A673 (cell line): ENCODE measurements around the gene GRHL3. TPM values are rescaled to one million over a fixed set of nuclear protein-coding genes. Genes with fewer than 3 reads are reported as not detected.

Experiments
- BruUV-seq: library from RNA; stranded (reverse); fragments of 400-500 nt; replicated peaks from 2 replicates; lab custom pipeline; 2021; lab: Mats Ljungman, UMichigan
- CTCF ChIA-PET: fragments of 300-600 bp; sonication (Branson Sonifier 250); formaldehyde crosslinking; loops from one replicate; lab custom pipeline; 2022; ENCODE audit warnings: antibody characterized with exemption; lab: Charles Lee
- POLR2A ChIA-PET: fragments of 300-600 bp; sonication (Branson Sonifier 250); formaldehyde crosslinking; loops from one replicate; lab custom pipeline; 2022; ENCODE audit warnings: antibody characterized with exemption; ENCODE audit not compliant: low non-redundant PET; lab: Charles Lee
- DNase-seq: peaks from one replicate; pipeline ENCODE4 v3.0.0-alpha.2; 2015; ENCODE audit warnings: low spot score
- H3K27ac ChIP-seq: fragments of 200-600 bp; sonication (generic); 2 replicates; pipeline ENCODE4 v1.5.1; 2016; ENCODE audit warnings: mixed run types, low read depth, mild to moderate bottlenecking, mixed read lengths, antibody characterized with exemption, low read length; ENCODE audit not compliant: poor library complexity, severe bottlenecking
- H3K27me3 ChIP-seq: fragments of 200-600 bp; sonication (generic); replicated peaks from 2 replicates; pipeline ENCODE4 v1.6.1; 2017; ENCODE audit warnings: mixed run types, low read depth, mild to moderate bottlenecking, mixed read lengths, antibody characterized with exemption, low read length; ENCODE audit not compliant: insufficient read depth, poor library complexity
- H3K36me3 ChIP-seq: fragments of 200-600 bp; sonication (generic); 2 replicates; pipeline ENCODE4 v1.6.1; 2016; ENCODE audit warnings: mixed run types, mild to moderate bottlenecking, mixed read lengths, antibody characterized with exemption, low read length; ENCODE audit not compliant: insufficient read depth, poor library complexity, severe bottlenecking
- H3K4me1 ChIP-seq: fragments of 200-600 bp; sonication (generic); 2 replicates; pipeline ENCODE4 v1.6.1; 2017; ENCODE audit warnings: mixed run types, mild to moderate bottlenecking, mixed read lengths, antibody characterized with exemption, low read length; ENCODE audit not compliant: insufficient read depth, poor library complexity, severe bottlenecking
- H3K4me3 ChIP-seq: fragments of 200-600 bp; sonication (generic); 2 replicates; pipeline ENCODE4 v1.5.1; 2016; ENCODE audit warnings: low read depth, mixed run types, mild to moderate bottlenecking, mixed read lengths, low read length; ENCODE audit not compliant: poor library complexity, severe bottlenecking
- H3K9me3 ChIP-seq: fragments of 200-600 bp; sonication (generic); 2 replicates; pipeline ENCODE4 v1.6.1; 2016; ENCODE audit warnings: mixed run types, low read depth, mild to moderate bottlenecking, mixed read lengths, antibody characterized with exemption, low read length; ENCODE audit not compliant: poor library complexity, severe bottlenecking
- CTCF ChIP-seq: fragments of 300-800, 200-600 bp; sonication (generic); conservative IDR thresholded peaks from 2 replicates; pipeline ENCODE4 v1.5.1; 2017; ENCODE audit warnings: low read depth, mild to moderate bottlenecking, antibody characterized with exemption, low read length, moderate library complexity, mixed read lengths
- EZH2 ChIP-seq: fragments of 200-600 bp; sonication (generic); IDR thresholded peaks from 2 replicates; pipeline ENCODE4 v1.6.1; 2017; ENCODE audit warnings: borderline replicate concordance, low read depth, mild to moderate bottlenecking, mixed read lengths, antibody characterized with exemption, low read length; ENCODE audit not compliant: poor library complexity, severe bottlenecking
- intact Hi-C: fragments of 100-400 bp; cut with micrococcal nuclease; formaldehyde crosslinking; loops from one replicate; pipeline ENCODE4 v1.10.0; 2022; ENCODE audit not compliant: unreplicated experiment
- total RNA-seq: library from RNA; stranded (reverse); gene quantifications from 2 replicates; pipeline ENCODE4 v1.2.3, GENCODE V29; 2021

GRHL3 gene
- total RNA-seq, 1 experiment from 2014 or later, result not detected

- CTCF ChIA-PET, result no interaction called here
- no peak overlapping the region for H3K4me3 ChIP-seq
- H3K27ac ChIP-seq, result no peak overlapping the region
- POLR2A ChIA-PET, result no interaction called here
- DNase-seq, result no peak
- no peaks in the 10 kb centered on the region for H3K9me3 ChIP-seq
- peaks cover 14% of the 10 kb centered on the region for H3K4me1 ChIP-seq
- intact Hi-C loops, result no loop called here
- H3K27me3 ChIP-seq, result no peaks in the 10 kb centered on the region
- TF ChIP-seq EZH2, result no peak
- no peak for TF ChIP-seq CTCF
- H3K36me3 ChIP-seq, result no peaks in the 10 kb centered on the region
- no TSS peak for BruUV-seq
Observed at GRCh38 chr1:24369199-24369598, 50.0 kb downstream of the GRHL3 start.

GRCh38 chr1:24369801-24370200 is 50.6 kb downstream of the GRHL3 start:
- CTCF ChIA-PET, result no interaction called here
- H3K27ac ChIP-seq, result no peak overlapping the region
- POLR2A ChIA-PET, result no interaction called here
- no peaks in the 10 kb centered on the region for H3K36me3 ChIP-seq
- no peak for DNase-seq
- no peak overlapping the region for H3K4me3 ChIP-seq
- H3K27me3 ChIP-seq, result no peaks in the 10 kb centered on the region
- TF ChIP-seq CTCF (no peak), EZH2 (no peak)
- H3K4me1 ChIP-seq, result peaks cover 8% of the 10 kb centered on the region
- no peaks in the 10 kb centered on the region for H3K9me3 ChIP-seq
- intact Hi-C loops, result no loop called here
- no TSS peak for BruUV-seq

DNA sequence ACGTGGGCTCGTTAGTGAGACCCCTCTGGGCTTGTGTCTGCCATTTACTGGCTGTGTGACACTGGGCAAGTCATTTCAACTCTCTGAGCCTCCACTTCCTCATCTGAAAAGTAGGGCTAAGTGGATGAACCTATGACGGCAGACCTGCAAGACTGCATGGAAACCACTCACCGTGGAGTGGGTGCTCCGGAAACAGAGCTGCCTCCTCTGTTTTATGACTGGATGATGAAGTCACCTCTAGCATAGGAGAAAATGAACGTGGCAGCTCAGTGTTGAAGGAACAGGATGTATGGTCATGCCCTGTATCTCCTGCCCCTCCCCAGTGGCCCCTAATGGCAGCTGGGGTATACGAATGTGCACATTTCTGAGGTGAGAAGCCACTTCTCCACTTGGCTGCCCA is 53.9 kb downstream of the GRHL3 start:
- peaks cover 3% of the 10 kb centered on the region for H3K4me1 ChIP-seq
- TF ChIP-seq CTCF (no peak), EZH2 (no peak)
- CTCF ChIA-PET, result no interaction called here
- H3K9me3 ChIP-seq, result no peaks in the 10 kb centered on the region
- H3K4me3 ChIP-seq, result no peak overlapping the region
- intact Hi-C loops, result no loop called here
- no peaks in the 10 kb centered on the region for H3K36me3 ChIP-seq
- DNase-seq, result no peak
- POLR2A ChIA-PET, result no interaction called here
- BruUV-seq, result no TSS peak
- H3K27ac ChIP-seq, result no peak overlapping the region
- no peaks in the 10 kb centered on the region for H3K27me3 ChIP-seq
